ENCODE data around the gene BRAT1.
"Not testable (repeated sequence)": the region's sequence is repeated elsewhere in the genome, so short reads cannot be mapped to it uniquely, and the experiment has no call there.

The BRAT1 gene

DNA sequence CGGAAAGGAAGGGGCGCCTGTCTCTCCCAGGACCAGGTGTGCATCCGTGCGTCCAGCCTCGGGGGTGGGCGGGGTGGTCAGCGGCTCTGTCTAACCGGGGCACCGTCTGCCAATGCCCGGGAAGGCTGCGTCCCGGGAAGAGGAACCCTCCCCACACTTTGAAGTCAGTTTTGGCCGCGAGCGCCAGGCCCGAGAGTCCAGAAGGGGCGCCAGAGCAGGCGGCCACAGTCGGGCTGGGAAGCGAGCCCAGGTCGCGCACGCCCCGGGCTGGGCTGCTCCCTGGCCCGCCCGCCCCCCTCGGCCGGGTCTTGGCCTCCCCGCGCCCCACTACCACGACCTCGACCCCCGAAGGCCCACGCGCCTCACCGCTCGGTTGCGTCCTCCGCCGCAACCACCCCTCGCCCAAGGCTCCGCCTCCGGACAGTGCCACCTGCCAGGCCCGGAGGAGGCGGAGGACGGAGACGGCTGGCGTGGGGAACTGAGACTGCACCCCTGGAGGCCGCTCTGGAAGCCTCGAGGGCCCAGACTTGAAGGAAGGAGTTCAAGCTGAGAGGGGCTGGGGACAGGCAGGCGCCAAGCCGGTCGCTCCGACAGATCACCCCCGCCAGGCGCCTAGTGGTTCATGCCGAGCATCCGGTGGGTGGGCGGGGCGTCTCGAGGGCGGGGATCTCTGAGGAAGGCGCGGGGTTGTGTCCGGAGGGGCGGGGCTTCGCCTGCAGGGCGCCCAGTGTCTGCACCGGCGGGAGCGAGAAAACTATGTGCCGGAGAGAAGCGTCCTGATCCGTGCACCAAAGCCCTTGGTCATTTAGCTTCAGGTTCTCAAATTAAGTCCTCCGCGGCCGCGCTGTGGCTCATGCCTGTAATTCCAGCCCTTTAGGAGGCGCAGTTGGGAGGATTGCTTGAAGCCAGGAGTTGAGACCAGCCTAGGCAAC lies at the start of gene BRAT1:
Gene BRAT1 (minus strand): TSS at position 404 of the 932 bp plus-strand sequence. CDS start 1,093 bp downstream, outside the sequence.
- DNase-seq: peak; percentile 98

GRCh38 chr7:2604608-2605174 lies 49.4 kb upstream of the BRAT1 start:
- DNase-seq: no peak

GRCh38 chr7:2603044-2603965 lies 48.0 kb upstream of the BRAT1 start:
- DNase-seq: no peak

GRCh38 chr7:2602406-2603043 lies 47.2 kb upstream of the BRAT1 start:
- DNase-seq: peak; percentile 22

DNA sequence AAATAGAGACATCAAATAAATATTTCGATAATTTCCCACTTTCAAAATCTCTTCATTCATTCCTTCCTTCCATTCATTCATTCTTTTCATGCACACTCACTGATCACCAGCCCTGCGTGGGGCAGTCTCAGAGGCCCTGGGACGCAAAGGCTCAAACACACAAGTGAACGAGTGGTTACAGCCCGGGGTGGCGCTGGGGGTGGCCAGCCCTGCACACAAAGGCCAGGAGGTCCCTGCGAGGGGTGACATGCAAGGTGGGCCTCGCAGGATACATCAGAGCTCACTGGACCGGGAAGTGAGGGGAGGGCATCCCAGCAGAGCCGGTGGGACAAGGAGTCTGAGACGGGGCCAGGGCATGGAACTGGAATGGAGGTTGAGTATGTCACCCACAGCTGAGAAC lies 46.6 kb upstream of the BRAT1 start:
- DNase-seq: no peak

GRCh38 chr7:2601065-2601464 lies 45.7 kb upstream of the BRAT1 start:
- DNase-seq: no peak

- DNase-seq: no peak
Measured at GRCh38 chr7:2598154-2598823, 43.0 kb upstream of the BRAT1 start.

DNA sequence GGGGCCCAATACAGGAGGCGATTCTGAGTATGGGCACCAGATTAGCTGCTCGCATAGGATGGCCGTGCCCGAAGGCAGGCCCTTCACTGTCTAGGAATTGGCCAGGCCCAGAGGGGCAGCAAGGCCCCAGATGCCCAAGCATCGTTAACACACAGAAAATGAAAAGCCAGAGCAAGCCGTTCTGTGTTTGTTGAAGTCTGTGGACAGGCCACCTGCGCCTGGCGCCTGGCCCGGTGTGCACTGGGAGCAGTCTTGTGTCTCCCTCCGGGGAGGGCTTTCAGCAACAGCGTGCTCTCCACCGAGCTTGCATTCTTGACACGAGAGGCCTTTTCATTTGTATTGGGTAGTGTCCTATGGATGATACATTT lies 41.9 kb upstream of the BRAT1 start:
- DNase-seq: no peak

DNA sequence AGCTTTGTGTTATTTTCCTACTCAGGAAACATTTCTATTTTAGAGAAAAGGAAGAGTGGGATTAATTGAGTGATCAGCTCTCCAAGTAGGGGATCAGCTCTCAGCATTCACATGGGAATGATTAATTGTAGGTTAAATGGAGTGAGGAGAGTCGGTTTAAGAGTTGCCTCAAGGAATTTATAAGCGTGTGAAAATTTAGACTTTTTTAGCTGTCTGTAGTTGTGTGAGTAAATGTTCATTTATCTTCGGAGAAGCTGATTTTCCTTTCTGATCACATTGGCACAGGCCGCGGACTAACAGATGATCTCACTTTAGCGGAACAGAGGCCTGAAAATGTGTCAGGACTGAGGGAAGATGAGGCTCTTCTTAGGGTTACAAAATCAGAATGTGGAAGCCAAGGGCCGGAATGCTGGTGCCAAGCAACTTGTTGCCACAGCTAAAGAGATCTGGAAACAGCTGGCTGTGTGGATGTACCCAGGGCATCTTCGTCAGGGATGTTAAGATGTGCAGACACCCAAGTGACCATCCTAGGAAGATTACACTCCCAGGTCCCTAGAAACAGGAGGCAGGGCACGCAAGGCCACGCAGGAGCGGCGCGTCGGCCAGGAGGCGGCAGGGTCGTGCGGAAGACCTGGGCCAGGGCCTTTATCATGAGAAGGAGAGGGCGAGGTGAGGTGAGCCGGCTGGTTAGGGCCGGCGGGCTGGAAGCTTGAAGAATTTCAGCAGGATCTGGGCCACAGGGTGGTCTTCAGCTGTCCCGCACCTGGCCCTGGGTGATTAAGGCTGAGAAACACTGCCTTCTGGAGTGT lies 41.3 kb upstream of the BRAT1 start:
- no peak for DNase-seq

GRCh38 chr7:2595258-2595860 lies 40.0 kb upstream of the BRAT1 start:
- no peak for DNase-seq

DNA sequence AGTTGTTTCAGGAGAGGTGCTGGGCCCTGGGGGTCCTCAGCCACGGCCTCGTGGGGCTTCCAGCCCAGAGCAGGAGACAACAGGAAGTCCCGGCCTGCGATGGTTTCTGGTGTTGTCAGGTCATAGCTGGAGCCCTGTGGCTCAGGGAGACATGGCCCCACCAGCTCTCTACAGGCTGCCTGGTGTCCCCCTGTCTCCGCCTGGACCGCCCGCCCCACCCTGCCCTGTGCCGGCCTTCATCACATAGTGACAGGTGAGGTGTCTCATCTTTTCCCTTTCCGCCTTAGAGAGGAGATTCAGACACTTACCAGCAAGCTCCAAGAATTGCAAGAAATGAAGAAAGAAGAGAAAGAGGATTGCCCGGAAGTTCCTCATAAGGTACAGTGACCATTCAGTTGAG lies 39.3 kb upstream of the BRAT1 start:
- DNase-seq: no peak

DNA sequence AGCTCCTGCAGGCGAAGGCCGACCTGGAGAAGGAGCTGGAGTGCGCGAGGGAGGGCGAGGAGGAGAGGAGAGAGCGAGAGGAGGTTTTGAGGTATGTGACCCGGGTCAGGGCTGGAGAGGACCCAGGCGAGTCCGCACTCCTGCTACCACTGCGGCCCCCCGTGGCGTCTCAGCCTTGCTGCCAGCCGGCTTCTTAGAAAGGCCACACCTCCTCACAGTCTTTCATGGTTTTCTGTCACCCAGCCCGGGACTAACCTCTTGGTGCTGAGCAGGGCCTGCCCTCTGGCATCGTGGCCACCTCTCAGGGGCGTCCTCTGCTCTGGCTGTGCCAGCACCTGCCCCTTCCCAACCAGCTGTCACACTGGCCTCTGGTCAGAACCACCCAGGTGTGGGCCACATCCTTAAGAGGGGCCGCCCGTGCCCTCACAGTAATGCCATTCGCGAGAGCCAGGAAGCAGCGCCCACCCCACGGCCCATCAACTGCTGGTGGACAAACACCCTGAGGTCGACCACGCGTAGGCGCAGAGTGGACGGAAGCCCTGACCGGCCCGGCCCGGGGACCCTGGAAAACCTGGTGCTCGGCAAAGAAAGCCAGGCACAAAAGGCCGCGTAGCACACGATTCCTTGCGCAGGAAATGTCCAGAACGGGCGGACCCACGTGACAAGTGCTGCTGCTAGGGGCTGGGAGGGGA lies 37.9 kb upstream of the BRAT1 start:
- DNase-seq: no peak

- DNase-seq: no peak
Measured at GRCh38 chr7:2592375-2592865, 37.1 kb upstream of the BRAT1 start.

GRCh38 chr7:2589941-2590340 lies 34.6 kb upstream of the BRAT1 start:
- not testable (repeated sequence) for DNase-seq

DNA sequence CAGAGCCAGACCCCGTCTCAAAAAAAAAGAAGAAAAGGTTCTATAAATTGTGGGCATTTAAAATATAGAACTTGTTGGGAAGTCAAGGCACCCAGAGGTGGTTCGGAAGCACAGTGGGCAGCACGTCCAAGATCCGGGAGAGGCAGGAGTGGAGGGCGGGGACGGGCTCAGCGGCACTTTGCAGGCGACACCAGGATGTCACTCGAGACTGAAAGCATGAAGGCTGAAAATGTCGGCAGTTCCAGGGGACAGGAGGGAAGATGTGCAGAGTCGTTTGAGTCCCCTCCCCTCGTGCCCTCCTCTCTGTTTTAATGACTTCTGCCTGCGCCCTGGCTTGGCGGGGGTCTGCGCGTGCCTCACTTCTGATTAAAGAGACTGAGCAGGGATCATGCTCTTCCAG lies 34.0 kb upstream of the BRAT1 start:
- DNase-seq: no peak

DNA sequence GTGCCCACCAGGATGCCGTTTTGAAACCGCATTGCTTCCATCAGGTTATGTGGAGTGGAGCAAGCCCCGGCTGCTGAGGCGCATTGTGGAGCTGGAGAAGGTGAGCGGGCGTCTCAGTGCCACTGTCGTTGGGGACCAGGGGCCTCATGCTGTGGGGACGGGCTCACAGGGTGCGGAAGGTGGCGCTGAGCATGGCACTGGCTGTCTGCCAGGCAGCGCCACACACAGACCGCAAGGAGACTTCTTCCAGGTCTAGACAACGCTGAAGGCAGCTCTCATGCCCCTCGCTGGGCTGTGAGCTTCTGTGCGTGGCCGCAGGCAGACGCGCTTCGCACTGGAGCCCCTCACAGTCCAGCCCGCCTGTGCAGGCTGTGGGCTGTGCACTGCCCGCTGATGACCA lies 32.5 kb upstream of the BRAT1 start:
- DNase-seq: no peak

GRCh38 chr7:2587134-2587533 lies 31.8 kb upstream of the BRAT1 start:
- DNase-seq: no peak

DNA sequence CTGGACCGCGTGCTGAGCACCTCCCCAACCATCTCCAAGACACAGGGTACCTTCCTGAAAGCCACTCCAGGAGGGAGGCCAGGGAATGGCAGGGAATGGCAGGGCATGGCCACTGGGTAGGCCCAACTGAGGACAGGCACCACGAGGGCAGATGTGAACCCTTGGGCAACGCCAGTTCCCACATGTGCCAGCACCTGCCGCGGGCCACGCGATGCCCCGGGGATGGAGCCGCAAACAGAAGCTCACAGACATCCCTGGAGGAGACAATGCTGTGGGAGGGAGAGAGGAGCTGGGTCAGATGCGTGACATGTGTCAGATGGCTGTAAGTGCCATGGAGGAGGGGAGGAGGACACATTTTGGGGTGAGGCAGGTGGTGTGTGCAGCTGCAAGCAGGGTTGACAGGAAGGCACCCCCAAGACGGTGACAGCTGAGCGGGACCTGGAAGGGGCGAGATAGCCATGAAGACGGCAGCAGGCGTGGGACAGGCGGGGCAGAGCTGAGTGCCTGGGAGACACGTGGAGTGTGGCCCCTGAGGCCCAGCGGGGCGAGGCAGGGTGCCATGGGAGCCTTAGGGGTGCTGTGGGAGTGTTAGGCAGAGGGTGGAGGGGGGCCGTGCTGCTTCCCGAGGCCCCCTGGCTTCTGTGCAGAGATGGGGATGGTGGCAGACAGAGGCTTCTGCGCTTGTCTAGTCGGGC lies 31.1 kb upstream of the BRAT1 start:
- no peak for DNase-seq

GRCh38 chr7:2585446-2585845 lies 30.1 kb upstream of the BRAT1 start:
- no peak for DNase-seq
